WERI-Rb-1 (cell line): Measurements from ENCODE around the gene TSHR.
"Not testable (repeated sequence)": the region's sequence is repeated elsewhere in the genome, so short reads cannot be mapped to it uniquely, and the experiment has no call there.

Source experiments
- DNase-seq: peaks from one replicate; pipeline ENCODE4 v3.0.0-alpha.2; 2020
- H3K27ac ChIP-seq: fragments of 250-450 bp; sonication (Bioruptor Pico); 2 replicates; pipeline ENCODE4 v1.5.1; 2020; ENCODE audit warnings: mild to moderate bottlenecking, moderate library complexity
- H3K27me3 ChIP-seq: fragments of 250-450 bp; sonication (Bioruptor Pico); 2 replicates; pipeline ENCODE4 v1.5.1; 2021; ENCODE audit warnings: mild to moderate bottlenecking, low read depth, moderate library complexity; ENCODE audit not compliant: insufficient read depth, severe bottlenecking
- H3K36me3 ChIP-seq: fragments of 250-450 bp; sonication (Bioruptor Pico); 2 replicates; pipeline ENCODE4 v1.5.1; 2020; ENCODE audit warnings: mild to moderate bottlenecking, moderate library complexity
- H3K4me3 ChIP-seq: 2 replicates; pipeline ENCODE4 v1.5.1; 2011; ENCODE audit warnings: low read depth, mild to moderate bottlenecking, control low read depth, low read length
- H3K9me3 ChIP-seq: fragments of 250-450 bp; sonication (Bioruptor Pico); 2 replicates; pipeline ENCODE4 v1.5.1; 2021; ENCODE audit warnings: mild to moderate bottlenecking, moderate library complexity; ENCODE audit not compliant: severe bottlenecking
- CTCF ChIP-seq: IDR thresholded peaks from 2 replicates; pipeline ENCODE4 v1.5.1; 2011; ENCODE audit warnings: low read depth, mild to moderate bottlenecking, control low read depth, inconsistent platforms, low read length

TSHR gene

GRCh38 chr14:80955416-80955941 is at the start of gene TSHR:
TSHR (plus strand) TSS chr14:80955621; CDS start chr14:80955681, 60 bp downstream.
- H3K9me3 ChIP-seq = no peaks in the 10 kb centered on the region
- H3K27ac ChIP-seq = no peak within 1 kb of the TSS
- DNase-seq = no peak
- H3K4me3 ChIP-seq = peak within 1 kb of the TSS; percentile 57
- no peak for TF ChIP-seq CTCF
- H3K36me3 ChIP-seq = no peaks in the 10 kb centered on the region
- H3K27me3 ChIP-seq = no peaks in the 10 kb centered on the region

GRCh38 chr14:80906336-80906735 is 49.1 kb upstream of the TSHR start:
- no peak overlapping the region for H3K4me3 ChIP-seq
- no peaks in the 10 kb centered on the region; the same call in 1 of the 2 replicates for H3K36me3 ChIP-seq
- DNase-seq = no peak
- no peak overlapping the region for H3K27ac ChIP-seq
- no peak for TF ChIP-seq CTCF
- H3K27me3 ChIP-seq = no peaks in the 10 kb centered on the region
- no peaks in the 10 kb centered on the region for H3K9me3 ChIP-seq

- H3K9me3 ChIP-seq = no peaks in the 10 kb centered on the region
- DNase-seq = no peak
- no peak for TF ChIP-seq CTCF
- H3K27ac ChIP-seq = no peak overlapping the region
- H3K4me3 ChIP-seq = no peak overlapping the region
- H3K27me3 ChIP-seq = no peaks in the 10 kb centered on the region
- no peaks in the 10 kb centered on the region; the same call in 1 of the 2 replicates for H3K36me3 ChIP-seq
Observed at GRCh38 chr14:80906946-80907345, 48.5 kb upstream of the TSHR start.

GRCh38 chr14:80912013-80912412 is 43.4 kb upstream of the TSHR start:
- not testable (repeated sequence) for H3K27ac ChIP-seq, DNase-seq, H3K4me3 ChIP-seq, H3K9me3 ChIP-seq, H3K27me3 ChIP-seq
- H3K36me3 ChIP-seq = peaks cover 30% of the 10 kb centered on the region

- no peak for TF ChIP-seq CTCF
- H3K9me3 ChIP-seq = no peaks in the 10 kb centered on the region
- H3K36me3 ChIP-seq = peaks cover 12% of the 10 kb centered on the region
- no peak for DNase-seq
- no peak overlapping the region for H3K27ac ChIP-seq
- H3K4me3 ChIP-seq = no peak overlapping the region
- no peaks in the 10 kb centered on the region for H3K27me3 ChIP-seq
Observed at GRCh38 chr14:80919622-80920021, 35.8 kb upstream of the TSHR start.

GRCh38 chr14:80923368-80923767 is 32.1 kb upstream of the TSHR start:
- Histone ChIP-seq H3K27me3 (no peaks in the 10 kb centered on the region), H3K9me3 (no peaks in the 10 kb centered on the region), H3K36me3 (no peaks in the 10 kb centered on the region), H3K27ac (peak overlapping the region; percentile 21), H3K4me3 (no peak overlapping the region)
- DNase-seq = peak; percentile 63
- no peak for TF ChIP-seq CTCF
